HEK293T (cell line): Measurements from ENCODE around the gene NMT2.

Experiments used
- BHLHE40 ChIP-seq: fragments of 450-650 bp; IDR thresholded peaks from 2 replicates; pipeline ENCODE4 v1.6.1; 2016; ENCODE audit warnings: mild to moderate bottlenecking, moderate library complexity, borderline replicate concordance
- CTBP1 ChIP-seq: fragments of 450-650 bp; IDR thresholded peaks from 2 replicates; pipeline ENCODE4 v1.6.1; 2016; ENCODE audit warnings: borderline replicate concordance
- FOXA1 ChIP-seq: fragments of 450-650 bp; IDR thresholded peaks from 2 replicates; pipeline ENCODE4 v1.6.1; 2016; ENCODE audit warnings: mild to moderate bottlenecking
- HDGF ChIP-seq: fragments of 450-650 bp; IDR thresholded peaks from 2 replicates; pipeline ENCODE4 v1.6.1; 2017; ENCODE audit warnings: antibody characterized with exemption, borderline replicate concordance
- TARDBP ChIP-seq: fragments of 450-650 bp; IDR thresholded peaks from 2 replicates; pipeline ENCODE4 v1.6.1; 2016
- ZNF384 ChIP-seq: fragments of 450-650 bp; IDR thresholded peaks from 2 replicates; pipeline ENCODE4 v1.6.1; 2016

DNA sequence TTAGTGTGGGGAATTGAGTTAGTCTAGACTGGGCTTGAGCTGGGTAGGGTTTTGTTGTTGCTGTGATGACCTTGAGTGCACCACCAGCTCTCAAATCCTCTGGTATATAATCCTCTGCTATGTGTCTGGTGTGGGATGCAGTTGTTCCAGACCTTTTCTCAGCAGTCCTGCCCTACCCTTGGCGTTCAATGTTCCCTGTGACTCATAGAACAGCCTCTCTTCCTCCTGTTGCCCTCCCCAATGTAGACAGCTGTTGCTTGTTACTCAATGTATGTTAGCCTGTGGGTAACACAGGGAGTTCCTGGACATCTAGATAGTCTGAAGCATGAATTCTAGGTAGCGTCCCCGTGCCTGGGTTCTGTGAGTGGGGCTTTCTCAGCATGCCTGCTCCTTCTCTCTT lies 99.7 kb downstream of the NMT2 start:
- TF ChIP-seq BHLHE40 (no peak), ZNF384 (no peak), FOXA1 (no peak), TARDBP (no peak), HDGF (no peak), CTBP1 (no peak)
